Subcutaneous abdominal adipose tissue (tissue), 5 donors: ENCODE data around the gene FOXN4.

Source experiments
- H3K27ac ChIP-seq: one replicate; pipeline ENCODE4 v1.7.0; 2013; ENCODE audit warnings: low read depth, mild to moderate bottlenecking, inconsistent platforms, low read length, moderate library complexity
- H3K27me3 ChIP-seq, 5 donors: one replicate each; pipeline ENCODE4 v1.7.0; 2013; ENCODE audit warnings: low read length in 5 of 5, inconsistent platforms in 1 of 5; ENCODE audit not compliant: control insufficient read depth in 5 of 5, insufficient read depth in 4 of 5
- H3K36me3 ChIP-seq, 5 donors: one replicate each; pipeline ENCODE4 v1.7.0; 2013; ENCODE audit warnings: low read length in 5 of 5; ENCODE audit not compliant: control insufficient read depth in 5 of 5, insufficient read depth in 5 of 5
- H3K4me1 ChIP-seq, 5 donors: one replicate each; pipeline ENCODE4 v1.7.0; 2013; ENCODE audit warnings: low read length in 5 of 5, mild to moderate bottlenecking in 3 of 5, moderate library complexity in 1 of 5; ENCODE audit not compliant: control insufficient read depth in 5 of 5, insufficient read depth in 5 of 5
- H3K4me3 ChIP-seq, 5 donors: one replicate each; pipeline ENCODE4 v1.7.0; 2013; ENCODE audit warnings: low read length in 5 of 5, low read depth in 1 of 5
- H3K9ac ChIP-seq, 5 donors: one replicate each; pipeline ENCODE4 v1.7.0; 2013; ENCODE audit warnings: low read length in 5 of 5, mild to moderate bottlenecking in 4 of 5, moderate library complexity in 3 of 5
- H3K9me3 ChIP-seq, 5 donors: one replicate each; pipeline ENCODE4 v1.7.0; 2013; ENCODE audit warnings: low read length in 5 of 5; ENCODE audit not compliant: control insufficient read depth in 5 of 5
- donor health status: healthy.
- donor health status: healthy.
- donor health status: healthy.
- donor health status: healthy.
- donor health status: healthy.

The FOXN4 gene, protein sequence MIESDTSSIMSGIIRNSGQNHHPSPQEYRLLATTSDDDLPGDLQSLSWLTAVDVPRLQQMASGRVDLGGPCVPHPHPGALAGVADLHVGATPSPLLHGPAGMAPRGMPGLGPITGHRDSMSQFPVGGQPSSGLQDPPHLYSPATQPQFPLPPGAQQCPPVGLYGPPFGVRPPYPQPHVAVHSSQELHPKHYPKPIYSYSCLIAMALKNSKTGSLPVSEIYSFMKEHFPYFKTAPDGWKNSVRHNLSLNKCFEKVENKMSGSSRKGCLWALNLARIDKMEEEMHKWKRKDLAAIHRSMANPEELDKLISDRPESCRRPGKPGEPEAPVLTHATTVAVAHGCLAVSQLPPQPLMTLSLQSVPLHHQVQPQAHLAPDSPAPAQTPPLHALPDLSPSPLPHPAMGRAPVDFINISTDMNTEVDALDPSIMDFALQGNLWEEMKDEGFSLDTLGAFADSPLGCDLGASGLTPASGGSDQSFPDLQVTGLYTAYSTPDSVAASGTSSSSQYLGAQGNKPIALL

DNA sequence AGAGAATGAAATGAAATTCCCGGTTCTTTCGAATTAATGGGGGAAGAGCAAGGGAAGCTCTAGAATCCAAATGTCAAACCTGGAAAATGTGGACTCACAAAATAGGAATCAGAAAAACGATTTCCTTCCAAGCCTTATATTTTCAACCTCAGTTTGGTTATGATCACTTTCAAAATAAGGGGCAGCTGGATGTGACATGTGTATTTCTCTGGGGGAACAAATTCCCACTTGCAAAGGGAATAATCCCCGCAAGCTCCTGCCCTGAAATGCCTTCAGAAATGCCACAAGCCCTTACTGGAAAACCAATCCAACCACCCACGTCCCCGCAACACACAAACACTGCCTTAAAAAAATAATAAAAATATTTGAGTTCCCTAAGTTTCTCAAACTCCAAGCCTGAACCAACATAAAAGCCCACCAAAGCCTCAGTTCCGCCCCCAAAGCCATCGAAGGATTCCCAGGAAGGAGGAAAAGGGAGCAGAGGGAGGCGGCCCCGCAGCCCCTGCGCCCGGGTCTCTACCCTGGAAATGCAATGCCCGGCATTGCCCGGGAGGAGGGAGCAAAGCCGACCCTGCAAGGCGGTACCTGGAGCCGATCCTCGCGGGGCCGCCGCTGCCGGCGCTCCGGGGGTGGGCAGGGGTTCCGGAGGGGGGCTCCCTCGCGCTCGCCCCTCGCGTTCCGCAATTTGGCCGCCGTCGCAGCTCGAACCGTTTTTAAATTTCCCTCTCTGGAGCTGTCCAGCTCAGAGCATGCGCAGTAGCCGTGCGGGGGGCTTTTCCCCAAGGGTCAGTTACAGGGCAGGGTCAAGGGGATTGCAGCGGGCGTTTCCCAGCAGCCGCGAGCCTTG is at the start of gene FOXN4:
TSS of gene FOXN4 (minus strand) at position 751 of the 847 bp plus-strand sequence. CDS start 963 bp downstream, outside the sequence.
- peaks cover 28 to 57% (median 35%) of the 10 kb centered on the region in 5 donors for H3K27me3 ChIP-seq
- H3K36me3 ChIP-seq, result no peaks in the 10 kb centered on the region
- no peak within 1 kb of the TSS for H3K27ac ChIP-seq
- H3K4me3 ChIP-seq, result peak within 1 kb of the TSS; percentile 59 to 73 (median 63)
- no peaks in the 10 kb centered on the region for H3K9me3 ChIP-seq
- H3K4me1 ChIP-seq, result peaks cover 0 to 18% (median 17%) of the 10 kb centered on the region in 5 donors
- H3K9ac ChIP-seq, result peak within 1 kb of the TSS in 1 of 5 donors; percentile 52

DNA sequence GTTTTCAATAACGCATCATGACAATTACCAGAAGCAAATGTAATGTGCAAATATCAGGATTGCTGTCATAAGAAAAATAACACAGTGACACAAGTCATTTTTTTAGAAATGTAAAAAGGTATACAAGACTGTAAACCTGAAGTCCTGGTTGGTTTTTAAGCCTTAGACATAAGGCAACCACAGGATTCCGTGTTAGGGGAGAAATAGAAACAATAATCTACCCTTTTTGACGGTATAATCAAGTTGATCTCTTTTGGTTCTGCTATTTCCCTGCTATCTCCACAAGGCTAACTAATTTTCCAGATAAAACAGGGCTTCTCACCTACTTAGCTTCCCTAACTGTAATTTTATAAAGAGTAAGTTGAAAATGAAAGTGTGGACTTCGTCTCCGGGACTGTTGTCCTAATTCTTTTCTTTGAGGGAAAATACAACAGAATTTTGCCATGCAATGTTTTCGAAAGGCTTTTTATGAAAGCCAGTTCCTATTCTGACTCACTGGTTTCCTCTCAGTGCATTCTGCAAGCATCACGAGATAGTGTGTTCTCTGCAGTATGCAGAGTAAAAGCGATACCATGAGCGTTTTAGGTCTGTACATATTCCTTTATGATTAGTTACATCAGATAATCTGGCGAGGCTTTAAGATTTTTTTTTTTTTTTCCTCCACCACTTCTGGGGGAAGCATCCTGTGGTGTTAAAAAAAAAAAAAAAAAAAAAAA is 49.2 kb upstream of the FOXN4 start:
- peak overlapping the region in 1 of 5 donors; percentile 40 for H3K4me3 ChIP-seq
- no peaks in the 10 kb centered on the region for H3K36me3 ChIP-seq

DNA sequence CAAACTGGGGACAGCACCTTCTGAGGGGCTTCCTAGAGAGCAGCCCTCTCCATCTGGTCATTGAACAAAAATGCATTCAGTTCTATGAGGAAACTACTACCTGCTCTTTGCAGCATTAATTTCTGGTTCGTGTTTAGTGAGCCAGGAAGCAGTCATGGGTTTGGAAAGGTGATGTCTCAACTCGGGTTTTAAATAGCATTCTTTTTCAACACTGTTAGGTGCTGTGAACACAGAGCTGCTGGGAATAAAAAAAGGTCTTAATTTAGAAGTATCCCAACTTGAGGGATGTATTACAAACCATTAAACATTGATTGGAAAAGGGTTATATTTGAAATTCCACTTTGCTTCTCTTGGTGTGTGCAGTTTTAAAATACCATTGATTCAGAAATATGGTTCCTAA is 47.9 kb upstream of the FOXN4 start:
- H3K27me3 ChIP-seq, result peaks cover 0 to 3% (median 0%) of the 10 kb centered on the region in 5 donors
- H3K4me1 ChIP-seq, result peaks cover 0 to 5% (median 0%) of the 10 kb centered on the region in 5 donors
- no peak overlapping the region for H3K27ac ChIP-seq
- H3K36me3 ChIP-seq, result no peaks in the 10 kb centered on the region
- no peak overlapping the region for H3K9ac ChIP-seq
- no peaks in the 10 kb centered on the region for H3K9me3 ChIP-seq
- H3K4me3 ChIP-seq, result no peak overlapping the region

More for the DNA sequence above, 49.2 kb upstream of the FOXN4 start:
- Histone ChIP-seq H3K9me3 (no peaks in the 10 kb centered on the region), H3K27ac (no peak overlapping the region), H3K9ac (no peak overlapping the region), H3K4me1 (peaks cover 0 to 5% (median 0%) of the 10 kb centered on the region in 5 donors), H3K27me3 (no peaks in the 10 kb centered on the region)

DNA sequence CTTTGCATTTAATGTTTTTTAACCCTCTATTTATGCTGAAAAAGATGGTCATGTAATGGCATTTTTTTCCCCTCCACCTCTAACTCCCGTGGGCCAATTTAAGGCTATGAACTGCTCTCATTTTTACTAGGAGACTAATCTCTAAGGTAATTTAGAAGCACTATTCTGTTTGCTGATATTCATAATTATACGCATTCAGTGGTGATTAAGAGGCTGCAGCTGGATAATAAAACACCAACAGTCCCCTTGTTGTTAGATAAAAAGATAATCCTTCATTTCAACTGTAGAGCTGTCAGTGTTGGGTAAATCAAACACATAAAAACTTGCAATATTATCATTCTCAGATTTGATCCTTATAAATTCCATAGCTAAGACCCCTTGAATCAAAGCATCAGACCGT is 47.5 kb upstream of the FOXN4 start:
- no peak overlapping the region for H3K4me3 ChIP-seq
- peaks cover 0 to 3% (median 0%) of the 10 kb centered on the region in 5 donors for H3K27me3 ChIP-seq
- H3K9me3 ChIP-seq, result no peaks in the 10 kb centered on the region
- no peaks in the 10 kb centered on the region for H3K36me3 ChIP-seq
- peaks cover 0 to 5% (median 0%) of the 10 kb centered on the region in 5 donors for H3K4me1 ChIP-seq
- H3K27ac ChIP-seq, result no peak overlapping the region
- H3K9ac ChIP-seq, result no peak overlapping the region

DNA sequence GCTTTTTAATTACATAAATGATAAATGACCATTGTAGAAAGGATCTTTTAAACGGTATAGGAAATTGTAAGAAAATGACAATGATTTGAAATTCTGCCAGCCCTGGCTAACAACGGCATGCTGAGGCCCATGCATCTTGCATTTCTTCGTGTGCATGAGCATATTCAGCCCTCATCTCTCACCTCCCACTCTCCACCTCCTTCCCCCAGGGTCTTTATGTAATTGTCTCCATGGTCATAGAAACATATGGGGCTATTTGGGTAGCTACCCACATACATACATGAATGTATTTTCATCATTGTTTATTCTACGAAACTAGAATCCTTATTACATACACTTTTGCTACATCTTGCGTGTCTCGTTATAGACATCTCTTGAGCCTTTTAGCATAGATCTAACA is 43.1 kb upstream of the FOXN4 start:
- H3K27me3 ChIP-seq, result peaks cover 0 to 5% (median 0%) of the 10 kb centered on the region in 5 donors
- no peaks in the 10 kb centered on the region for H3K9me3 ChIP-seq
- no peaks in the 10 kb centered on the region for H3K36me3 ChIP-seq
- H3K9ac ChIP-seq, result no peak overlapping the region
- H3K4me3 ChIP-seq, result no peak overlapping the region
- H3K4me1 ChIP-seq, result peaks cover 0 to 5% (median 0%) of the 10 kb centered on the region in 5 donors
- no peak overlapping the region for H3K27ac ChIP-seq

DNA sequence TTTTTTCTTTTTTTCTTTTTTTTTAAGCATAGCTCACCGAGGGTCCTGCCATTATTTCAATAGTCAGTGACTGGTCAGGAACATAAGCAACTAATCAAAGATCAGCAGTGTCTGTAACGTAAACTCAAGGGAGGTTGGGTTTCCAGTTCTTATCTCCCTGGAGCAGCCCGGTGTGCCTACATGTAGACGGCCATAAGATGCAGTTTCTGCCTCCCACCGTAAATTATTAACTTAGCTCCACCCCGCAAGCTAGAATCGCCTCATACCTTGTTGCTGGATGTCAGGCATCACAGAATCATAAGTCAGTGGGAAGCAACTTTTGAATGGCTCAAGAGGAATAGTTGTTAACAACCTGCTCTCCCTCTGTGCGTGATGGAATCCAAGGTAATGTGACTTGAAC is 38.5 kb upstream of the FOXN4 start, which contains the start of gene MYO1H:
TSS of gene MYO1H (plus strand) at position 312 of the 400 bp plus-strand sequence. CDS start at position 373, 61 bp downstream.
- Histone ChIP-seq H3K4me3 (no peak within 1 kb of the TSS), H3K9me3 (peaks cover 0 to 3% (median 0%) of the 10 kb centered on the region in 5 donors), H3K36me3 (no peaks in the 10 kb centered on the region), H3K27ac (no peak within 1 kb of the TSS), H3K27me3 (peaks cover 0 to 7% (median 0%) of the 10 kb centered on the region in 5 donors), H3K9ac (no peak within 1 kb of the TSS), H3K4me1 (no peaks in the 10 kb centered on the region)

DNA sequence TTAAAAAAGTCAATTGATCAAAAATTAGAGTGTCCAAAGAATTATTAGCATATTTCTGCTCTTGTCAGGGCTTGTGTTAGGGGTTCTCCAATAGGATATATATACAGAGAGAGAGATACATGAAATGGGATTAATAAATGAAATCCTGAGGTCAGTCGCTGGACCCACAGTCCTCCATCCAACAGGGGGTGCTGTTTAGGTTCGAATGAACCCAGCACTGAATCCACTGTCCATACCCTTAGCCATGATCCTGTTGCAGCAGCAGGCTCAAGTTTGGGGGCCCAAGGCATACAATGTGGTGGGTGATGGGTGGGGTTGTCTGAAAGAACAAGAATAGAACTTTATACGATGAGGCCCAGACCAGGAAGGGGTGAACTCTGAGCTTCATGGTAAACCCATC is 37.8 kb upstream of the FOXN4 start:
- no peaks in the 10 kb centered on the region for H3K4me1 ChIP-seq
- H3K4me3 ChIP-seq, result no peak overlapping the region
- H3K9me3 ChIP-seq, result peaks cover 0 to 3% (median 0%) of the 10 kb centered on the region in 5 donors
- H3K9ac ChIP-seq, result no peak overlapping the region
- no peaks in the 10 kb centered on the region for H3K36me3 ChIP-seq
- H3K27ac ChIP-seq, result no peak overlapping the region
- H3K27me3 ChIP-seq, result peaks cover 0 to 7% (median 0%) of the 10 kb centered on the region in 5 donors

DNA sequence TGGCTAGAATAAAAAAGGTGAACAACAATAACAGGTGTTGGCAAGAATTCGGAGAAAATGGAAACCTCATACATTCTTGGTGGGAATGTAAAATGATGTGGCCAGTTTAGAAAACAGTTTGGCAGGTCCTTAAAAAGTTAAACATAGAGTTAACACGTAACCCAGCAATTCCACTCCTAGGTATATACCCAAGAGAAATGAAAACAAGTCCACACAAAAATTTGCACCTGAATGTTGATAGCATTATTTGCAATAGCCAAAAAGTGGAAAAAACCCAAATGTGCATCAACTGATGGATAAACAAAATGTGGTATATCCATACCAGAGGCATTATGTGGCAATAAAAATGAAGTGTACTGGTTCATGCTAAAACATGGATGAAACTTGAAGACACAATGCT is 36.3 kb upstream of the FOXN4 start:
- Histone ChIP-seq H3K36me3 (no peaks in the 10 kb centered on the region), H3K9ac (no peak overlapping the region), H3K27ac (no peak overlapping the region), H3K4me1 (no peaks in the 10 kb centered on the region), H3K9me3 (peaks cover 0 to 3% (median 0%) of the 10 kb centered on the region in 5 donors), H3K4me3 (no peak overlapping the region), H3K27me3 (peaks cover 0 to 7% (median 0%) of the 10 kb centered on the region in 5 donors)

DNA sequence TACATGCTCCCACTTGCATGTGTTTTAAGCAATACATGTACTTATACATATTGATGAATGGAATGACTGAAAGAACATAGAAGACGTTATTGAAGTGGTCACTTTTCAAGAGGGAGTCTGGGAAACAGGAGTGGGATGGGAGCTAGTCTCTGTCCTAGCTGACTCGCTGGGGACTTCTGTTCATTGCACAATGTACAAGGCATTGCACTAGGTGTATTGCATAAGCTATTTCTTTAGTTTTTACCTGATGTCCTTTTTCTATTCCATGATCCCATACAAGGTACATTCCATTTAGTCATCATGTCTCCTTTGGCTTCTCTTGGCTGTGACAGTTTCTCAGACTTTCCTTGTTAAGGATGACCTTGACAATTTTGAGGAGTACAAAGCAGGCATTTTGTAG is 34.6 kb upstream of the FOXN4 start:
- Histone ChIP-seq H3K4me3 (no peak overlapping the region), H3K27ac (no peak overlapping the region), H3K9ac (no peak overlapping the region), H3K36me3 (no peaks in the 10 kb centered on the region), H3K9me3 (peaks cover 0 to 3% (median 0%) of the 10 kb centered on the region in 5 donors), H3K27me3 (peaks cover 0 to 7% (median 0%) of the 10 kb centered on the region in 5 donors), H3K4me1 (no peaks in the 10 kb centered on the region)
